Dermis blood vessel endothelial cell (primary cell): ENCODE data around the gene RAB40C. TPM values are rescaled to one million over a fixed set of nuclear protein-coding genes. Genes with fewer than 3 reads are reported as not detected.

ENCODE experiments used
- DNase-seq: peaks from one replicate; pipeline ENCODE4 v3.0.0; 2010
- total RNA-seq: library from RNA; depleted of rRNA; stranded (reverse); fragments of >200 nt; gene quantifications from 2 replicates; pipeline ENCODE4 v1.2.3, GENCODE V29; 2014

RAB40C gene
- total RNA-seq, 1 donor from 2014 or later, result 13.3 TPM

DNA sequence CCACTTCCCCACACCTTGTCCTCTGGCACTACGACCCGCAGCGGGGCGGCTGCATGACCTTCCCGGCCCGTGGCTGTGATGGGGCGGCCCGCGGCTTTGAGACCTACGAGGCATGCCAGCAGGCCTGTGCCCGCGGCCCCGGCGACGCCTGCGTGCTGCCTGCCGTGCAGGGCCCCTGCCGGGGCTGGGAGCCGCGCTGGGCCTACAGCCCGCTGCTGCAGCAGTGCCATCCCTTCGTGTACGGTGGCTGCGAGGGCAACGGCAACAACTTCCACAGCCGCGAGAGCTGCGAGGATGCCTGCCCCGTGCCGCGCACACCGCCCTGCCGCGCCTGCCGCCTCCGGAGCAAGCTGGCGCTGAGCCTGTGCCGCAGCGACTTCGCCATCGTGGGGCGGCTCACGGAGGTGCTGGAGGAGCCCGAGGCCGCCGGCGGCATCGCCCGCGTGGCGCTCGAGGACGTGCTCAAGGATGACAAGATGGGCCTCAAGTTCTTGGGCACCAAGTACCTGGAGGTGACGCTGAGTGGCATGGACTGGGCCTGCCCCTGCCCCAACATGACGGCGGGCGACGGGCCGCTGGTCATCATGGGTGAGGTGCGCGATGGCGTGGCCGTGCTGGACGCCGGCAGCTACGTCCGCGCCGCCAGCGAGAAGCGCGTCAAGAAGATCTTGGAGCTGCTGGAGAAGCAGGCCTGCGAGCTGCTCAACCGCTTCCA is 43.6 kb downstream of the RAB40C start:
- no peak for DNase-seq

DNA sequence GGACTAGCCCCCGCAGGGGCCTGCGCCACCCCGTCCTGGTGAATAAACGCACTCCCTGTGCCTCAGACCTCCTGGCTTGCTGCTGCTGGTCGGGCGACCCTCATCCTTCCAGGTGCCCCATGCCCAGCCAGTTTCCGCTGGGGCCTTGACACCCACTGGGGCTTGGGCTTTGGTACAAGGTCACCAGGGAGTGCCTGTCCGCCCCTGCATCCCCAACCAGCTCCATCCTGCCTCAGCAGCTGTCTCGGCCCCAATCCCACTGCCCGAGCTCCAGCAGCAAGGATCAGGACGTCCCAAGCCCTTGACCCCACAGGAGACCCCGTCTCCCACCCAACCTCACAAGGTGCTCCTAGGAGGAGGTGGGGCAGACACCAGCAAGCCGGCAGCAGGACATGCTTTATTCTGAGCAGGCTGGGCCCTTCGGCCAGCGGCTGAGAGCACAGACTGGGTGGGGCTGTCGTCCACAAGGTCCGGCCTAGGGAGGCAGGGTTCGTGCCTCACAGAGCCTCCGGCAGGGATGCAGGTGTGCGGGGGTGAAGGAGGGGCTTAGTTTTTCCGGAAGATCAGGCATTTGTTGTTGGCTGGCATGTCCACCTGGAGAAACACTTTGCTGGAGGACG is 44.3 kb downstream of the RAB40C start:
- DNase-seq, result no peak

DNA sequence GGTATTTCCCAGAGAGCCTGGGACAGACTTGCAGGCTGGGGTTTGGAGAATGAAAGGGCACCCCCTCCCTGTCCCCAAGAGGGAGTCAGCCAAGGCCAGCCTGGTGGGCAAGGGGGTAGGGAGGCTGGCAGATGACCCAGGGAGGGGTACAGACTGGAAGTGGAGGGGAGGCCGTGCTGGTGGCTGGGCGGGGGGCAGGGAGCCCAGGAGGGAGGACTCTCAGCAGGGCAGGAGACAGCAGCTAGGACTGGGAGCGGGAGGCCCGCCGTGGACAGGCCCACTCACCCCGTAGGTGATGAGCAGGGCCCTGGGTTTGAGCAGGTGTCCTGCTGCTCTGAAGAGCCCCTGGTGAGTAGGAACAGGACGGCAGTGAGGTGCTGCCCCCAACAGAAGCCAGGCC is 45.1 kb downstream of the RAB40C start:
- DNase-seq, result no peak

- DNase-seq, result peak; percentile 23
These were observed 45.8 kb downstream of the RAB40C start for GRCh38 chr16:635573-636205.

GRCh38 chr16:636206-637080 is 46.6 kb downstream of the RAB40C start, which contains the start of gene METTL26:
Gene METTL26 (minus strand): TSS chr16:636305. CDS start chr16:636290, 15 bp downstream.
- peak; percentile 96 for DNase-seq

DNA sequence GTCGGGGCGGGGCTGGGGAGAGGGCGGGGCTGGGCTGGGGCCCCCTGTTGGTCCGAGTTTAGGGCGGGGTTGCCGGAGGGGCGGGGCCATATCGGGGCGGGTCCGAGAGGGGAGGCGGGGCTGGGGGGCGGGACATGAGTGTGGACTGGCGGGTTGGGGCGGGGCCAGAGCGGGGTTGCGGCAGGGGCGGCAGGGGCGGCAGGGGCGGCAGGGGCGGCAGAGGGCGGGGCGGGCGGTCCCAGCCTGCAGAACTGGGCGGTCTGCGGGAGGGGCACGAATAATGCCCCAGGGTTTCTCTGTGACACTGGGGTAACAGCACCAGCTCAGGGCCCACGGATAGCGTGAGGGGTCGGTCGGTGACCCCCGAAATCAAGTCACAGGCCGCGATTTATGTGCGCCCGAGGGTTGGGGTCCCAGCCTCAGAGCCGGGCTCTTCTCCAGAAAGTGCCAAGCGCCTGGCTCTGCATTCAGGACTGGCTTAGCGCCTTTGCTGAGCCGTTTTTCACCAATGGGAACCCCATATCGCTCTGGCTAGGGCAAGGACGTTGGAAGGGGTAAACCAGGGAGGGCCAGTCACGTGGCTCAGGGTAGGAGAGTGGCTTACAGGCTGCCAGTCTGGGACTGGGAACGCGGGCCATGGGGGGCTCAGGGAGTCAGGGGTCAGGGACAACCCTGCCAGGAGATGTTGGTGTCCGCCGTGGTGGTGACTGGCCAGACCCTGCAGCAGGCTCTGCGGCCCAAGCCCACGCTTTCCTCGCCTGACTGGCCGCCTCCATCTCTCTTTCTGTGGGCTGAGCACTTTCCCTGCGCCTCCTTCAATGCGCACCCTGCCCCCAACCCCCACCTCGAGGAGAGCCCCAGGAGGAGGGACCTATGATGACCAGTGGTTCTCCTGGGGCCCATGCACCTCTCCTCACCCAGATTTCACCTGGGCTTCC is 47.5 kb downstream of the RAB40C start:
- peak; percentile 92 for DNase-seq

DNA sequence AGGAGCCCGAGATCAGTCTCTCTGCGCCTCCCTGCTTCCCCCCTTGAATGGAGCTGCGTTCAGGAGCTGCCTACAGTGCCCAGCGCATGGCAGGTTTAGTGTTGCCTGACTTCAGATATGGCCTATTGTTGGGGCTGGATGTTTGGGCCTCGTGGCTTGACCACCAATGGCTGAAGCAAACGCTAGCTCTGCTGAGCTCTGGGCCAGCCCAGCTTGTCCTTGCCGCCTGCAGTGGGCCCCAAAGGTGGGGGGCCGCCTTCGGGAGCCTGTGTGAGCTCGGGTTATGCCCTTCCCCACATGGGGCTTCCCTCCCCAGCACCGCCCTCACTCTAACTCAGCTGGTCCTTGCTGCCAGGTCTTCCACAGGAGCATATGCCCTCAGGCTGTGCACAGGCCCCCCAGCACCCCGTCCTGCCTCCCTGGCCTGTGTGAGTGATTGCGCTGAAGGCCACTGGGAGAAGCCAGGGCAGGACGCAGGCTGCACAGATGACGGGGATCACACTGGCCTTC is 48.2 kb downstream of the RAB40C start:
- DNase-seq, result no peak

- DNase-seq, result no peak
These were observed 49.0 kb downstream of the RAB40C start for GRCh38 chr16:638836-639235.

DNA sequence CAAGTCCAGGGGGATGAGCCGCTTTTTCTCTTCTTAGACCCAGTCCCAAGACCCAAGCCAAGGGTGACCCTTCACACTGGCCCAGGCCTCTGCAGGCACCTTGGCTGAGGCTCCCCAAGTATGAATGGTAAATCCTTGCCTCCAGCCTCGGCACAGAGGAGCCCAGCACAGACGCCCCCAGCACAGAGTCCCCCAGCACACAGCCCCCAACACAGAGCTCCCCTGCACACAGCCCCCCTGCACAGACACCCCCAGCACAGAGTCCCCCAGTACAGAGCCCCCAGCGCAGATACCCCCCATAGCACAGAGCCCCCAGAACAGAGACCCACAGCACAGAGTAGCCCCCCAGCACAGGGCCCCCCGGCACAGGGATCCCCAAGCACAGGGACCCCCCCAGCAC is 50.7 kb downstream of the RAB40C start:
- DNase-seq, result no peak

- DNase-seq, result peak; percentile 61
These were observed 51.7 kb downstream of the RAB40C start, which contains the start of gene MCRIP2 for GRCh38 chr16:641326-642188. Gene MCRIP2 (plus strand): TSS chr16:641828. CDS start chr16:641992, 164 bp downstream.

DNA sequence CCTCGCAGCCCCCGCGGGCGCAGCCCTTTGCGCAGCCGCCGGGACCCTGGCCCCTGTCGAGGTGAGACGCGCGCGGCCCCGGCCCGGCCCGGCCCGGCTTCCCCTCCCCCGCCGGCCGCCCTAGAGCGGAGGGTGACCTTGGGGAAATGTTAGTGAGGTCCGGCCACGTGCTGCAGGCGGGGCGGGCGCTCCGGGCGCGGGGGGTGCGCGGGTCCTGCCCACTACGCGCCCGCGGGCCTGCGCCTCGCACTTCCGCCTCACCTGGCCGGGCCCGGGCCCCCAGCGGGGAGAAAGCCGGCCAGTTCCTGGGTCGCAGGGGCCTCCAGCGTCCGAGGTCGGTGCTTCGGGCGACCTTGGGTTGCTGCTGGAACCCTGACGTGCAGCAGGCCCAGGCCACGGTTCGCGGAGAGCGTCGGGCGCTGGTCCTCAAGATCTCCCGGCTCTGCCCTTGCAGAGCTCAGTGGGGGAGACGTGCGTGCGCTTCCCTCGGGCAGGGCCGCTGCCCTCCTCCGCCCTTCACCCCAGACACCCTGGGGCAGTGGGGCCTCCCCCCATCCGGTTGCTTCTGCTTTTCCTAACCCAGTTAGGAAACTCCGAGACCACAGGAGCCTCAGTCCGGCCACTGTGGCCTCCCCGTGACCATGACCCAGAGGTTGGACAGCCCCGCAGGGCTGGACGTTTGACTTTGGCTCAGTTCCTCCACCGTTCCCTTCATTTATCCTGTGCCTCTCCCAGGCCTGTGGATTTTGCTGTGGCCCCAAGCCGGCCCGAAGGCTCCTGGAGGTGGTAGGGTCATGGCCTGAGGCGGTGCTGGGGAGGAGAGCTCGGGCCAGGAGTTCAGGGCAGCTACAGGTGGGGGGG is 52.6 kb downstream of the RAB40C start:
- DNase-seq, result peak; percentile 26

GRCh38 chr16:643050-643368 is 53.1 kb downstream of the RAB40C start:
- no peak for DNase-seq

DNA sequence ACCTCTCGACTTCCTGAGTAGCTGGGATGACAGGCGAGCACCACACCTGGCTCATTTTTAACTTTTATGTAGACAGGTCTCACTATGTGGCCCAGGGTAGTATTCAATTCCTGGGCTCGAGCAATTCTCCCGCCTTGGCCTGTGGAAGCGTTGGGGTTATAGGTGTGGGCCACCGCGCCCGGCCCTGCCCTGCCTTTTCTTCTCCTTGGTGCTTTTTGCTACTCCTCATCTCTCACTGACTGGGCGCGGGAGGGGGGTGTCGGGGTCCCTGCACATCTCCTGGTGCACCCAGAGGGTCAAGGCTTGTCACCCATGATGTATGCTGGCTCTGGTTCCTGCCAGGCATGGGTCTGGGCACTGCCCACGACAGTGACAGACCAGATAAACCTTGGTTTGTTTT is 54.7 kb downstream of the RAB40C start:
- DNase-seq, result no peak

GRCh38 chr16:645852-646678 is 56.2 kb downstream of the RAB40C start:
- no peak for DNase-seq

DNA sequence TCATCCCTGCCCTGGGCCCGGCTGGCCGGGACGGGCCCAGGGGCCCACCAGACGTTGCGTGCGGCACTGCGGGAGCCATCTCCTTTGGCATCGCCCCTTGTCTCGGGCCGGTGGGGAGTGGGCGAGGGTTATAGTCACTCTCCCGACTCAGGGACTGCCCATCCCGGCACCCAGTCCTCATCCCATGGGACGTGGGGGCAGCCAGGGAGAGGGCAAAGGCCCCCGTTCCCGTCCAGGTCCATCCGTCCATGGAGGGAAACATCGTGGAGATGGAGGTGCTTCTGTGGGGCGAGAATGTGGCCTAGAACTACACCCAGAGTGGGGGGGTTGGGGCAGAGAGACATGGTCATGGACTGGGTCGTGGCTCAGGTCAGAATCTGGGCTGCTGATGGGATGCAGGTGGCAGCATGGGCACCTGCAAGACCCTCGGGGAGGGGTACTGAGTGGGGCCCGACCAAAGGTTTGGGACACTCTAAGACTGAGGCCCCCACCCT is 56.9 kb downstream of the RAB40C start:
- no peak for DNase-seq

DNA sequence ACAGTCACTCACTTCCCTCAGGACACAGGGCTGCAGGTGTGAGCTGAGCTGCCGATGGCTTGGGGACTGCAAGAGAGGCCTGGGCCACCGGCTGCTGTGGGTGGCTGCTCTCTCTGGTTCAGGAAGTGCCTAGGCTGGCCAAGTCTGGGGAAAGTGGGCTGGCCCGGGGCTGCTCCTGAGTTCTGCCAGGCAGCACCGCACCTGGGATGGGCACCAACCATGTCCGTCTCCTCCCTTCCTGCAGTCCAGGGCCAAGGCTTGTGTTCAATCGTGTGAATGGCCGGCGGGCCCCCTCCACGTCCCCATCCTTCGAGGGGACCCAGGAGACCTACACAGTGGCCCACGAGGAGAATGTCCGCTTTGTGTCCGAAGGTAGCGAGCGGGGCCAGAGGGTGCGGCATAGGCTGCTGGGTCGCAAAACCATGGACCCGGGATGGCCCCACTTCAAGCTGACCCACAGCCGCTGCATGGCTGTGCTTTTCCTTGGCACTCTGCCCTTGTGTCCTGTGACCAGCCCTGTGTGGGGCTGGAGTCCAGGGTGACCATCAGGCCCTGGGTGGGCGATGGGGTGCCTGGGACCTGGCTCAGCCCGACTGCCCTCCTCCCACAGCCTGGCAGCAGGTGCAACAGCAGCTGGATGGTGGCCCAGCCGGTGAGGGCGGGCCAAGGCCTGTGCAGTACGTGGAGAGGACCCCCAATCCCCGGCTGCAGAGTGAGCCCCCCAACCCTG is 57.5 kb downstream of the RAB40C start:
- DNase-seq, result no peak

GRCh38 chr16:648071-648780 is 58.4 kb downstream of the RAB40C start:
- peak; percentile 49 for DNase-seq
